Panc1 (cell line): ENCODE data around the gene MAPK14. TPM values are rescaled to one million over a fixed set of nuclear protein-coding genes. Genes with fewer than 3 reads are reported as not detected.

Experiments used
- ATAC-seq: fragments of 200-7000 bp; cut with Tn5 transposase; 2 replicates; pipeline ENCODE4 v1.9.1; 2020; ENCODE audit warnings: mild to moderate bottlenecking, moderate library complexity
- BruUV-seq: library from RNA; stranded (reverse); fragments of 400-500 nt; replicated peaks from 2 replicates; lab custom pipeline; 2021; lab: Mats Ljungman, UMichigan
- CTCF ChIA-PET: fragments of 300-600 bp; sonication (Branson Sonifier 250); formaldehyde crosslinking; loops from one replicate; lab custom pipeline; 2022; ENCODE audit warnings: antibody characterized with exemption; lab: Charles Lee
- POLR2A ChIA-PET: fragments of 300-600 bp; sonication (Branson Sonifier 250); formaldehyde crosslinking; loops from one replicate; lab custom pipeline; 2022; ENCODE audit warnings: antibody characterized with exemption; lab: Charles Lee
- DNase-seq: peaks from one replicate; pipeline ENCODE4 v3.0.0-alpha.2; 2010; ENCODE audit warnings: low read depth, low spot score
- H3K27ac ChIP-seq: 2 replicates; pipeline ENCODE4 v1.5.1; 2011; ENCODE audit warnings: mild to moderate bottlenecking, low read length, inconsistent platforms
- H3K27me3 ChIP-seq: fragments of 200-500 bp; sonication (Bioruptor generic); 2 replicates; pipeline ENCODE4 v1.6.0; 2014; ENCODE audit warnings: low read length, inconsistent platforms; ENCODE audit not compliant: control insufficient read depth, insufficient read depth
- H3K36me3 ChIP-seq: fragments of 200-500 bp; sonication (Bioruptor generic); 2 replicates; pipeline ENCODE4 v1.5.1; 2014; ENCODE audit warnings: inconsistent platforms, mild to moderate bottlenecking, low read length, moderate library complexity; ENCODE audit not compliant: control insufficient read depth, insufficient read depth
- H3K4me1 ChIP-seq: 2 replicates; pipeline ENCODE4 v1.5.1; 2011; ENCODE audit warnings: inconsistent platforms, mild to moderate bottlenecking, low read length, moderate library complexity; ENCODE audit not compliant: control insufficient read depth, insufficient read depth
- H3K4me3 ChIP-seq, 2 experiments: 2 replicates each; pipeline ENCODE4 v1.5.1; 2011 to 2012; ENCODE audit warnings: low read depth in 2 of 2, low read length in 2 of 2, mild to moderate bottlenecking in 2 of 2, inconsistent platforms in 1 of 2, moderate library complexity in 1 of 2
- H3K9me3 ChIP-seq: fragments of 200-500 bp; sonication (Bioruptor generic); 2 replicates; pipeline ENCODE4 v1.5.1; 2014; ENCODE audit warnings: low read depth, mild to moderate bottlenecking, inconsistent platforms, low read length, moderate library complexity; ENCODE audit not compliant: control insufficient read depth, insufficient read depth
- POLR2AphosphoS5 ChIP-seq: IDR thresholded peaks from 2 replicates; pipeline ENCODE4 v1.6.1; 2012; ENCODE audit warnings: mild to moderate bottlenecking, low read depth, low read length, moderate library complexity
- SIN3A ChIP-seq: IDR thresholded peaks from 2 replicates; pipeline ENCODE4 v1.6.1; 2012; ENCODE audit warnings: low read depth, mild to moderate bottlenecking, low read length, moderate library complexity, borderline replicate concordance; ENCODE audit not compliant: insufficient read depth
- TCF7L2 ChIP-seq: IDR thresholded peaks from 2 replicates; pipeline ENCODE4 v1.6.1; 2011; ENCODE audit warnings: mild to moderate bottlenecking, low read depth, low read length, inconsistent platforms
- in situ Hi-C: cut with HindIII; loops from 2 replicates; pipeline ENCODE4 v1.10.0; 2016; ENCODE audit warnings: low sequenced_read_pairs, low pct_unique_long_range_greater_than_20kb
- intact Hi-C: fragments of 100-400 bp; cut with micrococcal nuclease; formaldehyde crosslinking; loops from one replicate; pipeline ENCODE4 v1.10.0; 2022; ENCODE audit not compliant: unreplicated experiment
- total RNA-seq: library from RNA; stranded (reverse); gene quantifications from one replicate; pipeline ENCODE4 v1.2.1, GENCODE V29; 2021; ENCODE audit not compliant: unreplicated experiment
- TF ChIP-seq, protein P1 (sequence below), 2 experiments: IDR thresholded peaks; 2 replicates each; pipeline ENCODE4 v1.6.1; 2011 to 2012; ENCODE audit warnings: low read depth in 2 of 2, control low read depth in 1 of 2, low read length in 1 of 2, mild to moderate bottlenecking in 1 of 2, moderate library complexity in 1 of 2; ENCODE audit not compliant: insufficient read depth in 1 of 2
- TF ChIP-seq, protein P2 (sequence below): fragments of 450-650 bp; IDR thresholded peaks from 2 replicates; pipeline ENCODE4 v1.5.1; 2017; ENCODE audit warnings: mild to moderate bottlenecking

MAPK14 gene
- total RNA-seq, 1 experiment from 2014 or later: 42.3 TPM

DNA sequence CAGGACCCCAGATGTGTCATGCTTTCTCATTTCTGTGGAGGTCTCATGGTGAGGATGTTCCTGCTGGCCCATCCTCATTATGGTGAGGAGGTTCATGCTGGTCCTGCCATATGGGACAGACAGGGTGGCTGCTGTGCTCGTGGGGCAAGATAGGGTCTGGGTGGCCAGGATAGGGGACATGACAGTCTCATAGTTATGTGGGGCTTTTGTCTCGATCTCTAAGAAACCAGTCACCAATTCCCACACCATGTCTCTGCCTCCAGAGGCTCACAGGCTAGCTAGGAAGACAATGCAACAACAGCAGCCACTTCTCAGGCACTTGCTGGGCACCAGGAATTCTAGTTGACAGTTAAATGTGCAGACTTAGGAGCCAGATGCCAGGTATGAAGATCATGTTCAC lies 98.5 kb downstream of the MAPK14 start:
- Histone ChIP-seq H3K36me3 (no peaks in the 10 kb centered on the region), H3K27ac (no peak overlapping the region), H3K27me3 (no peaks in the 10 kb centered on the region), H3K4me1 (peaks cover 4% of the 10 kb centered on the region), H3K9me3 (no peaks in the 10 kb centered on the region), H3K4me3 (no peak overlapping the region)
- POLR2A ChIA-PET: no interaction called here
- no peak for TF ChIP-seq TCF7L2
- in situ Hi-C loops: no loop called here
- DNase-seq (no peak), ATAC-seq (no peak)
- intact Hi-C loops: no loop called here
- no TSS peak for BruUV-seq
- CTCF ChIA-PET: no interaction called here

DNA sequence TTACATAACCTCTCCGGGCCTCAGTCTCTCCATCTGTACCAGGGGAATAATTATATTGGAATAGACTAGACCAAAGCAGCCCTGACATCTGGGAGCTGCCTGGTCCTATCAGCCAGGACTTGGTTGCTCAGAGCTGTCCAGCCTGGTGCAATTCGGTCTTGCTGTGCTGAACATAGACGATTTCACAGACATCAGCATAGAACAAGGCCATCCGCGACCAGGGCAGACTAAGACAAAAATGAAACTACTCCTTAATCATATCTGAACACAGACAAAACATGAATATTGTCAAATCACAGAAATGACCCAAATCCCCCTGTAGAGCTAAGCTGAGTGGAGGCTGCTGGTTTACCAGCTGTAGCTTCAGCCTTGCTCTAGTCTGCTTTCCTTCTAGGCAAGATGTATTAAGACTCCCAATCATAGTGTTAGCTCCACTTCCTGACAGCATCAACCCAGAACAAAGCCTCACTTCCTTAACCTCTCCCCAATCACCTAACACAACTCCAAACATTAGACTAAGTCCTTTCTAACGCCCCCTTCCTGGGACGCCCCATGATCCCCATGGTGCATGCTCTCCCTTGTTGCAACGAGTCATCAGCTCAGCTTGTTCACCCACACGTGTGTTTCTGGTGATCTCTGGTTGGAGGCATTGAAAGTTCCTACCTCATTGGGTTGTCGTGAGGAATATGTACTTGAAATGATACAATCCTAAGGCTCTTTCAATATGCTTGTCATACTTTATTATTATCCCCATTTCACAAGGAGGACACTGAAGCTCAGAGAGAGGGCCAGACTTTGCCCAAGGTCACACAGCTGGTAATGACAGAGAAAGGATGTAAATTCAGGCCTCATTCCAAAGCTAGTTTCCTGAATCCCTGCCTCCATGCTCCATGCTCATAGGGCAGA lies 99.2 kb downstream of the MAPK14 start:
- Histone ChIP-seq H3K27ac (no peak overlapping the region), H3K9me3 (no peaks in the 10 kb centered on the region), H3K4me1 (peaks cover 4% of the 10 kb centered on the region), H3K4me3 (no peak overlapping the region), H3K27me3 (no peaks in the 10 kb centered on the region), H3K36me3 (no peaks in the 10 kb centered on the region)
- TF ChIP-seq SIN3A: no peak
- TF ChIP-seq, protein P1, sequence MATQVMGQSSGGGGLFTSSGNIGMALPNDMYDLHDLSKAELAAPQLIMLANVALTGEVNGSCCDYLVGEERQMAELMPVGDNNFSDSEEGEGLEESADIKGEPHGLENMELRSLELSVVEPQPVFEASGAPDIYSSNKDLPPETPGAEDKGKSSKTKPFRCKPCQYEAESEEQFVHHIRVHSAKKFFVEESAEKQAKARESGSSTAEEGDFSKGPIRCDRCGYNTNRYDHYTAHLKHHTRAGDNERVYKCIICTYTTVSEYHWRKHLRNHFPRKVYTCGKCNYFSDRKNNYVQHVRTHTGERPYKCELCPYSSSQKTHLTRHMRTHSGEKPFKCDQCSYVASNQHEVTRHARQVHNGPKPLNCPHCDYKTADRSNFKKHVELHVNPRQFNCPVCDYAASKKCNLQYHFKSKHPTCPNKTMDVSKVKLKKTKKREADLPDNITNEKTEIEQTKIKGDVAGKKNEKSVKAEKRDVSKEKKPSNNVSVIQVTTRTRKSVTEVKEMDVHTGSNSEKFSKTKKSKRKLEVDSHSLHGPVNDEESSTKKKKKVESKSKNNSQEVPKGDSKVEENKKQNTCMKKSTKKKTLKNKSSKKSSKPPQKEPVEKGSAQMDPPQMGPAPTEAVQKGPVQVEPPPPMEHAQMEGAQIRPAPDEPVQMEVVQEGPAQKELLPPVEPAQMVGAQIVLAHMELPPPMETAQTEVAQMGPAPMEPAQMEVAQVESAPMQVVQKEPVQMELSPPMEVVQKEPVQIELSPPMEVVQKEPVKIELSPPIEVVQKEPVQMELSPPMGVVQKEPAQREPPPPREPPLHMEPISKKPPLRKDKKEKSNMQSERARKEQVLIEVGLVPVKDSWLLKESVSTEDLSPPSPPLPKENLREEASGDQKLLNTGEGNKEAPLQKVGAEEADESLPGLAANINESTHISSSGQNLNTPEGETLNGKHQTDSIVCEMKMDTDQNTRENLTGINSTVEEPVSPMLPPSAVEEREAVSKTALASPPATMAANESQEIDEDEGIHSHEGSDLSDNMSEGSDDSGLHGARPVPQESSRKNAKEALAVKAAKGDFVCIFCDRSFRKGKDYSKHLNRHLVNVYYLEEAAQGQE (IDR thresholded peaks at IDR 0.05; ENCODE audit: insufficient read depth in 1 of 2, low read depth in 2 of 2, low read length in 1 of 2): no peak
- no peak for TF ChIP-seq POLR2AphosphoS5
- TF ChIP-seq TCF7L2: no peak
- TF ChIP-seq, protein P2, sequence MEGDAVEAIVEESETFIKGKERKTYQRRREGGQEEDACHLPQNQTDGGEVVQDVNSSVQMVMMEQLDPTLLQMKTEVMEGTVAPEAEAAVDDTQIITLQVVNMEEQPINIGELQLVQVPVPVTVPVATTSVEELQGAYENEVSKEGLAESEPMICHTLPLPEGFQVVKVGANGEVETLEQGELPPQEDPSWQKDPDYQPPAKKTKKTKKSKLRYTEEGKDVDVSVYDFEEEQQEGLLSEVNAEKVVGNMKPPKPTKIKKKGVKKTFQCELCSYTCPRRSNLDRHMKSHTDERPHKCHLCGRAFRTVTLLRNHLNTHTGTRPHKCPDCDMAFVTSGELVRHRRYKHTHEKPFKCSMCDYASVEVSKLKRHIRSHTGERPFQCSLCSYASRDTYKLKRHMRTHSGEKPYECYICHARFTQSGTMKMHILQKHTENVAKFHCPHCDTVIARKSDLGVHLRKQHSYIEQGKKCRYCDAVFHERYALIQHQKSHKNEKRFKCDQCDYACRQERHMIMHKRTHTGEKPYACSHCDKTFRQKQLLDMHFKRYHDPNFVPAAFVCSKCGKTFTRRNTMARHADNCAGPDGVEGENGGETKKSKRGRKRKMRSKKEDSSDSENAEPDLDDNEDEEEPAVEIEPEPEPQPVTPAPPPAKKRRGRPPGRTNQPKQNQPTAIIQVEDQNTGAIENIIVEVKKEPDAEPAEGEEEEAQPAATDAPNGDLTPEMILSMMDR: no peak
- no TSS peak for BruUV-seq
- intact Hi-C loops (no loop called here), in situ Hi-C loops (no loop called here)
- ChIA-PET POLR2A (no interaction called here), CTCF (no interaction called here)
- DNase-seq (no peak), ATAC-seq (no peak)

DNA sequence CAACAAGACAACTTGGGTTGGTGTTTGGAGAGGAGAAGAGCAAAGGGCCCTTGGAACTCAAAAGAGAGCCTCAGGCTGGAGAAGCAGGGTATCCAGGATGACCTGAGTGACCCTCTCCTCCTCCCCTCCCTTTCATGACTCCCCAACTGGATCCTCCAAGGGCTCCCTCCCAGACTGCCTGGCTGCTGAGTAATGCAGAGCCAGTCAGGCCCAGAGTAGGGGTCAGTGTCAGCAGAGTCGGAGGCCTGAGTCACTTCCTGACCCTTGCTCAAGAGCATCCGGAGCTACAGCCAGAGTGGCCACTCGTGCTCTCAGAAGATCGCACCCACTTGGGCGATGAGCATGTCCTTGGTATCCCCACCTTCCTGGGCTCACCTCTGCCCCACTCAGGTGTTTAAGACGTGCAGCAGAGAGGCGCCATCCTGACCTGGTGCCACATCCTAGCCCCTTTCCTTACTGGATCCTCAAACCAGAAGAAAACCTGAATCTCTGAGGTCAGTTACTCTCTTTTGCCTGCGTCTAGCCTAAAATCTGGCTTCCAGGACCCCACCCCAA lies 99.9 kb downstream of the MAPK14 start:
- Histone ChIP-seq H3K4me3 (no peak overlapping the region), H3K27me3 (no peaks in the 10 kb centered on the region), H3K27ac (no peak overlapping the region), H3K4me1 (peaks cover 5% of the 10 kb centered on the region), H3K36me3 (no peaks in the 10 kb centered on the region), H3K9me3 (no peaks in the 10 kb centered on the region)
- DNase-seq (peak; percentile 56), ATAC-seq (no peak; the same call in 1 of the 2 replicates)
- BruUV-seq: no TSS peak
- POLR2A ChIA-PET: no interaction called here
- in situ Hi-C loops: no loop called here
- TF ChIP-seq, protein P1 (IDR thresholded peaks at IDR 0.05; ENCODE audit: insufficient read depth in 1 of 2, low read depth in 2 of 2, low read length in 1 of 2): no peak
- TF ChIP-seq TCF7L2 (no peak), SIN3A (no peak), POLR2AphosphoS5 (no peak)
- TF ChIP-seq, protein P2: no peak
- intact Hi-C loops: no loop called here
- CTCF ChIA-PET: no interaction called here
